ENCODE data around the gene PDE6H.

GRCh38 chr12:14989790-14990189 is 16.9 kb downstream of the PDE6H start:
- no peak for TF ChIP-seq CTCF (IDR thresholded peaks at IDR 0.05)
- TF ChIP-seq POLR2A (IDR thresholded peaks at IDR 0.05): no peak
